Measurements from ENCODE around the gene TKT.

DNA sequence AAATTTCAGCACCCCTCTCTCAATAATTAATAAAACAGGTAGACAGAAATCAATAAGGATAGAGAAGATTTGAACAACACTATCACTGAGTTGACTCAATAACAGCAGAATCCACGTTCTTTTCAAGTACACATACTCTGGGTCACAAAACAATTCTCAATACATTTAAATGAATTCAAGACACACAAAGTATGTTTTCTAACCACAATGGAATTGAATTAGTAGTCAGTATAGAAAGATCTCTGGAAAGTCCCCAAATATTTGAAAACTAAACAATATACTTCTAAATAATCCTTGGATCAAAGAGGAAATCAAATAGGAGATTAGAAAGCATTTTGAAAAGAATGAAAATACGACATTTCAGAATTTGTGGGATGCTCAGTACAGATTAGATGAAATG, 40.0 kb downstream of the TKT start:
- TF ChIP-seq, protein P1, sequence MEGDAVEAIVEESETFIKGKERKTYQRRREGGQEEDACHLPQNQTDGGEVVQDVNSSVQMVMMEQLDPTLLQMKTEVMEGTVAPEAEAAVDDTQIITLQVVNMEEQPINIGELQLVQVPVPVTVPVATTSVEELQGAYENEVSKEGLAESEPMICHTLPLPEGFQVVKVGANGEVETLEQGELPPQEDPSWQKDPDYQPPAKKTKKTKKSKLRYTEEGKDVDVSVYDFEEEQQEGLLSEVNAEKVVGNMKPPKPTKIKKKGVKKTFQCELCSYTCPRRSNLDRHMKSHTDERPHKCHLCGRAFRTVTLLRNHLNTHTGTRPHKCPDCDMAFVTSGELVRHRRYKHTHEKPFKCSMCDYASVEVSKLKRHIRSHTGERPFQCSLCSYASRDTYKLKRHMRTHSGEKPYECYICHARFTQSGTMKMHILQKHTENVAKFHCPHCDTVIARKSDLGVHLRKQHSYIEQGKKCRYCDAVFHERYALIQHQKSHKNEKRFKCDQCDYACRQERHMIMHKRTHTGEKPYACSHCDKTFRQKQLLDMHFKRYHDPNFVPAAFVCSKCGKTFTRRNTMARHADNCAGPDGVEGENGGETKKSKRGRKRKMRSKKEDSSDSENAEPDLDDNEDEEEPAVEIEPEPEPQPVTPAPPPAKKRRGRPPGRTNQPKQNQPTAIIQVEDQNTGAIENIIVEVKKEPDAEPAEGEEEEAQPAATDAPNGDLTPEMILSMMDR (IDR thresholded peaks at IDR 0.05 in 2 of 3, conservative IDR thresholded peaks at IDR 0.05 in 1 of 3; ENCODE audit: borderline replicate concordance in 1 of 3, insufficient read depth in 1 of 3, low read depth in 2 of 3, low read length in 2 of 3): no peak
- TF ChIP-seq FOSL1 (IDR thresholded peaks at IDR 0.05; ENCODE audit: low read depth) (no peak), SIN3A (IDR thresholded peaks at IDR 0.05; ENCODE audit: low read depth) (no peak), SP1 (IDR thresholded peaks at IDR 0.05; ENCODE audit: low read depth) (no peak), YY1 (IDR thresholded peaks at IDR 0.05; ENCODE audit: extremely low read depth, insufficient replicate concordance, low read depth, low read length) (no peak), POLR2AphosphoS5 (IDR thresholded peaks at IDR 0.05; ENCODE audit: low read depth, low read length) (no peak), CEBPB (IDR thresholded peaks at IDR 0.05; ENCODE audit: low read depth) (no peak), POLR2A (IDR thresholded peaks at IDR 0.05; ENCODE audit: borderline replicate concordance, extremely low read depth, insufficient read depth, insufficient read length) (no peak), EZH2 (IDR thresholded peaks at IDR 0.05) (no peak), RAD21 (IDR thresholded peaks at IDR 0.05; ENCODE audit: low read depth) (no peak), ZFX (IDR thresholded peaks at IDR 0.05) (no peak)

Data from HCT116 (cell line).